GM11168 (cell line): ENCODE measurements around the gene SDCCAG8.

Experiments used
- in situ Hi-C: fragments of 300-500 bp; cut with MboI; formaldehyde crosslinking; loops from one replicate; pipeline ENCODE4 v1.12.0; 2022; ENCODE audit warnings: low sequenced_read_pairs; ENCODE audit not compliant: unreplicated experiment

Gene SDCCAG8

DNA sequence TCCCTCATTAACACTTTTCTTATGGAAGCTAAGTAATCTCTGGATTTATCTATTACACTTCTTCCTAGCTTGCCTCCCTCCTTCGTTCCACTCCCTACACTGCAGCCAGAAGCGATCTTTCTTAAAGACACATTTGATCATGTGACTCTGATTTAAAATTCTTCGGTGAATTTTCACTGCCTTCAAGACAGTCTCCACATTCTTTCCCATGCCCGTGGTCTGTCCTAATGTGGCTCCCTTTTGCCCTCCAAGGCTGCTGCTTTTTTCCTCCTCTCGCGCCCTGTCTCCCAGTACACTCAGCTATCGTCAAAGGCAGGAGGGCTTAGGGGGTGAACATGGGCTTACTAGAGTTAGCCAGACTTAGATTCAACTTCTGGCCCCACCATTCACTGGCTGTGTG lies 64.4 kb downstream of the SDCCAG8 start:
- in situ Hi-C loops: loop anchor here (25.0 kb wide), 1 partner anchor 133 kb away; no protein-coding TSS in a partner anchor

DNA sequence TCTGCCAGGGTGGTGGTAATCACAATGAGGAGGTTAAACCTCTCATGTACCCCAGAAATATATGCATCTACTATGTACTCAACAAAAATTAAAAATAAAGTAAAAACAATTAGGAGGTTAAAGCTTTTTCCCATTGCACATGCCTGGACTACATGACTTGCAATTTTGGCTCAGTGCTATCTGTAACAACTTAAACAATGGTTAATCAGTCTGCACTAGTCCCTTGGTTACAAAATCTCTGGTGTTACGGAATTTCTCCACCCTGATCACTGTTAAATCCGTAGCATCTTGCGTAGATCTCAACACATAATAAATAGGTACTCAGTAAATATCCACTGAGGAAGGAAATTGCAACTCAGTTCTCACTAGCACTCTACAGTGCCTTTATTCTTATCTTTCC lies 66.5 kb downstream of the SDCCAG8 start:
- in situ Hi-C loops: loop anchor here (25.0 kb wide), 1 partner anchor 135 kb away; no protein-coding TSS in a partner anchor

DNA sequence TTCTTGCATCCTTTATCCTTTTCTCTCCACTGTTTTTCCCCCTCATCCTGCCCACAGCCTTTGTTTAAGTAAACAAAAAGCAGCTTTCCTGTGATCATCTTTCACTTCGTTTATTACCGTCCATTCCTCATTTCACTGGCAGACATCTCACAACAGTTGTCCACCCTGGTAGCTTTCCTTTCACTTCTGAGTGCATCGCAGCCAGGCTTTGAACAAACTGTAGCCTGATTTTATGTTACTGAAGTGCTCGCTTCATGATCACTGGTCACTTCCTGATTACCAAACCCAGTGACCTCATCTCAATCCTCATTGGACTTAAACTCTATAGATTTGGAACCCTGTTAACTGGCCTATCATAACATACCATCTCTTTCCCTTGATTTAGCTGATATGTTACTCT lies 67.7 kb downstream of the SDCCAG8 start:
- in situ Hi-C loops: loop anchor here (25.0 kb wide), 1 partner anchor 136 kb away; no protein-coding TSS in a partner anchor

DNA sequence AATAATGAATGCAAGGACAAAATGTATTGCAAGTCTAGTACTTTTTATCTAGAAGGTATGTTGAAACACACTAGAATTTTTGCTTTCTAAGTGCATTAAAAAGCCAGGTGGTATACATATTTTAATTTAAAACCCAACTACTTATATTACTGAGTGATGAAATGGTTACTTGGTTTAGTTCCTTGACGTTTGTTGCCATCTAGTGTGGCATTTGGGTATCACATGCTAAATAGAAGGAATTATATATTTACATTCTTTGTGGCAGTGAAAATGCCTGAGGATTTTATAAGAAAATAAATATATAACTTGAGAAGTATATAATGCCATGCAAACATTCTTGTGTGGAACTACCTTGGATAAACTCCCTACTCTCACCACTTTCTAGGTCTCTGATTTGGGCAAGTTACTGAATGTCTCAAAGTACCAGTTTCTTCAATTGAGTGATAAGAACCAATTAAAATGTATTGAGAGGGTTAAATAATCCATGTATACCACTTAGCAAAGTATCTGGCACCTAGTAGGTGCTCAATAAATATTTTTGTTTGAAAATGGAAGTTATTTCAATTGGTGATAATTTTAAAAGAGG lies 69.6 kb downstream of the SDCCAG8 start:
- in situ Hi-C loops: loop anchor here (25.0 kb wide), 1 partner anchor 937 kb away; no protein-coding TSS in a partner anchor

DNA sequence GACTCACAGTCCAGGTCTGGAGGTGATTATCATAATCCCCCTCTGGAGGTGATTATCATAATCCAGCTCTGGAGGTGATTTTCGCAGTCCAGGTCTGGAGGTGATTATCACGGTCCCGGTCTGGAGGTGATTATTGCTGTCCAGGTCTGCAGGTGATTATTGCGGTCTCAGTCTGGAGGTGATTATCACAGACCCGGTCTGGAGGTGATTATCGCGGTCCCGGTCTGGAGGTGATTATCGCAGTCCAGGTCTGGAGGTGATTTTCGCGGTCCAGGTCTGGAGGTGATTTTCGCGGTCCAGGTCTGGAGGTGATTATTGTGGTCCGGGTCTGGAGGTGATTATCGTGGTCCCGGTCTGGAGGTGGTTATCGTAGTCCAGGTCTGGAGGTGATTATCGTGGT lies 76.6 kb downstream of the SDCCAG8 start:
- in situ Hi-C loops: loop anchor here (10.0 to 25.0 kb wide), 2 partner anchors 412 to 930 kb away; no protein-coding TSS in a partner anchor

DNA sequence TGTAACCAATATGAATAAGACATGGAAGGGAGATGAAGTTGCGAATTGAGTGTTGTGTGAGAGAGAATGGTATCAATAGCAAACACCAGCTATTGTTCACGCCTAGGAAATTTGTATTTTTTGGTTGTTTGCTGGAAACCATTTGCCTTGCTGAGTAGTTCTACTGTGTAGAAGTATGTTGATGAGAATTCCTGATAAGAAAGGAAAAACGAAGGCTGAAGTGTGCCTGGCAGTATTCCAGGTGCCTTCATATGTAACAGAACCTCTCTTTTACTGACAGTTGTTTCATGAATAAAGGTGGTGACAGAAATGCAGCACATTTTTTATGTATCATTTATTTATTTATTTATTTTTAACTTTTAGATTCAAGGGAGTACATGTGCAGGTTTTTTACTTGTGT lies 79.5 kb downstream of the SDCCAG8 start:
- in situ Hi-C loops: loop anchor here (10.0 to 25.0 kb wide), 2 partner anchors 410 to 927 kb away; no protein-coding TSS in a partner anchor

DNA sequence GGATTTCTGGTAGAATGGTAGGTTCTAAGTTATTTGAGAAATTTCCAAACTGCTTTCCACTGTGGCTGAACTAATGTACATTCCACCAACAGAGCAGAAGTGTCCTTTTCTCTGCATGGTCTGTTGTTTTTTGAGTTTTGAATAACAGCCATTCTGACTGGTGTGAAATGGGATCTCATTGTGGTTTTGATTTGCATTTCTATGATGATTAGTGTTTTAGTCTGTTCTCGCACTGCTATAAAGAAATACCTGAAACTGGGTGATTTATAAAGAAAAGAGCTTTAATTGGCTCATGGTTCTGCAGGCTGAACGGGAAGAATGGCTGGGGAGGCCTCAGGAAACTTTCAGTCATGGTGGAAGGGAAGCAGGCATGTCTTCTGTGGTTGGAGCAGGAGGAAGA lies 80.3 kb downstream of the SDCCAG8 start:
- in situ Hi-C loops: loop anchor here (10.0 to 25.0 kb wide), 2 partner anchors 409 to 926 kb away; no protein-coding TSS in a partner anchor

DNA sequence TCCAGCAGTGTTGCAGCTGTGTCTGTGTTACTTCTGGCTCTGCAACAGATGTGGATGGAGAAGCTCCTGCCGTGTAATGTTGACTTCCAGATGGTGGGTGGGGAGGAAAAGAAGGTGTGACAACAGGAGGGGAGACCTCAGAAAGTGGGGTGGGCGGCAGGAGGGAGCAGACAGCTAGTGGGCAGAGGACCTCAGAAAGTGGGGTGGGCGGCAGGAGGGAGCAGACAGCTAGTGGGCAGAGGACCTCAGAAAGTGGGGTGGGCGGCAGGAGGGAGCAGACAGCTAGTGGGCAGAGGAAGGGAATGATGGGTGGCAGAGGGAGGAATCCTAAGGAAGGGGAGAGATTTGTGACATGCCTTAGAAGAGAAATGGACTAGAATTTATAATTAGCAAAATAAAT lies 83.0 kb downstream of the SDCCAG8 start:
- in situ Hi-C loops: loop anchor here (10.0 to 25.0 kb wide), 2 partner anchors 406 to 923 kb away; no protein-coding TSS in a partner anchor

DNA sequence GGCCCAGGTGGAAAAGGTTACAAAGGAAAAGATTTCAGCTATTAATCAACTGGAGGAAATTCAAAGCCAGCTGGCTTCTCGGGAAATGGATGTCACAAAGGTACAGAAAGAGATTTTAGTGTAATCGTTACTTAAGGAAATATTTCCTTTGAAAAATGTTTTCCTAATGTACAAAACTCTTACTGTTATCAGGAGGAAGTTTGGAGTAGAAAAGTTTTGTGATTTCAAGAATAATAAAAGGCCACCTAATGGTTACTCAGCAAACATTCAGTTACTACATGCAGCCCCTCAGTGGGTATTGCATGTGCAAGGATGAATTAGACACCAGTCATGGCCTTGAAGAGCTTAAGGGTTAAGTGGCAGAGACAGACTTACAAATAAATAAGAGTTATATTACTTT lies 85.2 kb downstream of the SDCCAG8 start:
- in situ Hi-C loops: loop anchor here (25.0 kb wide), 1 partner anchor 921 kb away; no protein-coding TSS in a partner anchor

DNA sequence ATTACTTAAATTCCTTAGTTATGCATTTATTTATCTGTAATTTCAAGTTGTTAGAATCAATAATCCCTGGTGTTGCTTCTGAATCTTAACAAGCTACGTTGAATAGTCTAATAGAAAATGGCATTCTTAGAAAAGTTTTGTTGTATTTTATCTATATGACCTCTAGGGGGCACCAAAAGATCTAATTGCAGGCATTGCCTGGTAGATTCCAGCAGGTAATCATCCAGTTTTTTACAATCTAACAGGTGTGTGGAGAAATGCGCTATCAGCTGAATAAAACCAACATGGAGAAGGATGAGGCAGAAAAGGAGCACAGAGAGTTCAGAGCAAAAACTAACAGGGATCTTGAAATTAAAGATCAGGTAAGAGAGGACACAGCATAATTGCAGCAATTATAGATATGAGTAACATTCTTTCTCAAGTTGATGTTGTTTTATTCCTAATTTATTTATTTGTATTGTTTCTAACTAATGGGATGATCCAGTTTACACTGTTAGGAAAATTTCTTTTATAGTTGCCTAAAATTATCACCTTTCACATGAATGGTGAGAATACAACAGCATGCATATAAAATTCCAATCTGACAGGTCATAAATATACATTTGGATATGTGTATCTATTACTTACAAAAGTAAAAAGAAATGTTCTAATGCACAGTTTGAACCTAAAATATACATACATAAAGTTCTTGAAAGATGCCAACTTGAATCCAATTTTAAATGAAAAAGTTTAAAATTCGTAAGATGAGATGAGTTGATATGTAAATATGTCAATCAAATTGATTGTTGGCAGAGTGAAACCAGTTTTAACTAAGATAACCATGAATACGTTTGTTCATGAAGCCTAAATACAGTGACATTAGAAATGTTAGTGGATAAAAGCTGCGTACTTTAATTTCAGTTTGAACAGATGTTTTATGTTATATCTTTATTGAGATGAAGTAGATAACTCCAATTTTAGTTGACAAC lies 88.4 kb downstream of the SDCCAG8 start:
- in situ Hi-C loops: loop anchor here (25.0 kb wide), 1 partner anchor 918 kb away; no protein-coding TSS in a partner anchor

DNA sequence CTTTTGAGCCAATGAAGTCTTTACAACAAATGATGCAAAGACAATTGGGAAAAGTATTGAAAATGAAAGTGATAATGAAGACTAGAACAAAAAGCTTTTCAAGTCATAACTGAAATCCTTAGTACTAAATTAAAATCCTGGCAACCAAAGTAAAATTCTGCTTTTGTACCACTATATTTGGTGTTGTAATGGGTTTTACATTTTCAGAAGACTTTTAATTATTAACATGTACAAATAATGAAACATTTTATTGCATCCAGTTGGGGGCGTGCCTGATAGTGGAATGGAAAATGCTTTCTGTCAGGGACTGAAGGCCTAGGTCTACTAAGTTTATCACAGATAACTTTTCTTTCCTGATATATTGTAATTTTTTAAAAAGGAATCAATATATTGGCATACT lies 89.4 kb downstream of the SDCCAG8 start:
- in situ Hi-C loops: loop anchor here (25.0 kb wide), 1 partner anchor 917 kb away; no protein-coding TSS in a partner anchor

DNA sequence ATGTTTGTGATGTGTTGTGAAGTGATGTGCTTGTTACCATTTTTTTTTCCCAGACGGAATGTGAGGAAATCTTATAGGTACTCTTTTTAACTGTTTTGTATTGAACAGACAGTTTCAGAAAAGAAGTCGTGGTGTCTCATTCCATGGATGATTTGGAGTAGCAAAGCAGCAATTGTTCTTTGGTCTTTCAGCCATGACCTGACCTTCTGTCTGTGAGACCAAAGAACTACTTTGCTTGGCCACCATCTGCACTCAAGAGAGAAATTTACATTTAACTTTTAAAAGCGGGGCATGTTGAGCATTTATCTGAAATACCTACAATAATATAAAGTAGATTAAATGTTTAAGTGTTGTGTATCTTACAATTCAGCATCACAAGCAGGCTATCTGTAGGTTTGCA lies 90.2 kb downstream of the SDCCAG8 start:
- in situ Hi-C loops: loop anchor here (25.0 kb wide), 1 partner anchor 916 kb away; no protein-coding TSS in a partner anchor

DNA sequence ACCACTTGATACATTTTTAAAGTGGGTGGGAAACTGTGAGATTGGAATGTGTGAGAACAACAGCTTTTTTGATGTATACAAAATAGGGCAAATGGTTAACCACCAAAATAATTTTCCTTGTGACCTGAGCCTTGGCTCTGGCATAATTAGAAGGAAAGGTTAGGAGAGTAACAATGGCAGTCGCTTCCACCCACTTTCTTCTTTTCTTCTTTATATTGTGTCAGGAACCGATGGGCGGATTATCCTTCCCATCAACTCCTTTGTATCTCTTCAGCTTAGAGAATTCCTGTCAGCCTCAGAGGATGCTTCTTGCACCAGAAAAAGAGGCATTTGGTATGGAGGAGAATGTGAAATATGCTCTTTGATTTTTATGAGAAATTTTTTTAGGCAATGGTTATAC lies 90.6 kb downstream of the SDCCAG8 start:
- in situ Hi-C loops: loop anchor here (25.0 kb wide), 1 partner anchor 916 kb away; no protein-coding TSS in a partner anchor

DNA sequence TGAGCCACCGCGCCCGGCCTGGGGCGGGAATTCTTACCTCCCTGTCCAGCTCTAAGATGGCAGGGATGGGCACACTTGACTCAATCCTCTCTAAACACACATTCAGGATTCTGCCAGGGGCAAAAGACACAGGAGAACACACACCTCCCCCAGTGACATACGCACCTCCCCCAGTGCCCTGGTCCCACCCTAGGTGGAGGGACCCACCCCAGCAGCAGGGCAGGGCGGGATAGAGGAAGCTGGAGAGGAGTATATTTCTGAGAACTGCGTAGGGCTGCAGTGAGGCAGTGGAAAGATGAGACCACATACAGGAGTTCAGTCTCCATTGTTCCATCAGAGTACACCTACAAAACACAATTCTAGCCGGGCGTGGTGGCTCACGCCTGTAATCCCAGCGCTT lies 92.5 kb downstream of the SDCCAG8 start:
- in situ Hi-C loops: loop anchor here (25.0 kb wide), 1 partner anchor 914 kb away; no protein-coding TSS in a partner anchor

DNA sequence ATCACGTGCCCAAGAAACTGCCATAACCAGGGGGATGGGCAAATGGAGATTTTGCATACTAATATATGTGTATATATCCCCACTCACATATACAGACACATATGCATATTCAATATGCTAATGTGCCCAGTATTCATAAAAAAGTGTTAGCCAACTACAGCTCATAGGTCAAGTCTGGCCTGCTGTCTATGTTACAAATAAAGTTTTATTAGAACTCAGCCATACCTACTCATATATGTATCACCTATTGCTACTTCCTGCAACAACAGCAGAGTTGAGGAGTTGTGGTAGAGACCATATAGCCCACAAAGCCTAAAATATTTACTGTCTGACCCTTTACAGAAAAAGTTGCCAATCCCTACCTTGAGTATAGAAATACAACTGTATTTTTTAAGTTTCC lies 93.3 kb downstream of the SDCCAG8 start:
- in situ Hi-C loops: loop anchor here (25.0 kb wide), 1 partner anchor 913 kb away; no protein-coding TSS in a partner anchor

DNA sequence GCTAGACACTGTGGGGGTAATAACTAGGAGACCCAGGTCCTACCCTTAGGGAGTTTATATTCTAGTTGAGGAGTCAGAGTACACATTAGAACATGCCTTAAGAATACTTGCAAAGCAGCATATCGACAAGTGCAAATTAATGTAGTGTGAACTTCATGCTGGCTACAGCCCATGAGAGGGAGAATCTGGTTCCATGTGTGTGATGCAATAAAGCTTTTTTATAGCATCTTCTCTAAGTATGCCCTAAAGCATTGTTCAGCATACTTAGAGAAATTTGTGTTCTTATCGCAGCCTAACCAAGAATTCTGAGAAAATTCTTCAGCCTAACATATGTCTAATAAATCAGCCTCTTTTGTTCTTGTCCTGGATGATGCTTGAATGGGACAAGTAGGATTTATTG lies 95.5 kb downstream of the SDCCAG8 start:
- in situ Hi-C loops: no loop called here

DNA sequence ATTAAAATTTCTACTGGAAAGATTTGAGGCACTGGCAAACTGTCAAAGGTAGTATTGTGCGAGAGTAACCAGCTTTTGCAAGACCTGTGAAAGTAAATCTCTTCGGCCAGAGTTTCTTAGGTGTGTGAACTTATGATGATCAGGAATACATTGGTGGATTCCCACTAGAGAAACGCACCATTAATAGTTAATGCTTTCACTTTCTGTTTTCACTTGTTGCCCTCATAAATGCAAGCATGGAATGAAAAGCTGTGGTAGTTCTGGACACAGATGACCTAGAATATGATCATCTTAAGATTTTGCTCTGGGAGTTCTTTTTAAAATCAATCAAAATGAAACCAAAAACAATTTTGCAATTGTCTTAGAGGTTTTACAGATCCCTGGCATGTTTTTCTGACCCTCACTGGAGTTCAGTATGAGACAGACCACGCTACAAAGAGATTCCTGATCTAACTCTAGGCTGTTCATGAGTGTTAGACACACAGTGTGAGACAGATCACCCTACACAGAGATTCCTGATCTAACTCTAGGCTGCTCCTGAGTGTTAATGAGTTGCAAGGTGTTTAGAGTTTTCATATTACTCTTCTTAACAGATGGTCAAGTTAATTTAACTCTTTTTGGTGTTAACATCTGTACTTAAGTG lies 98.8 kb downstream of the SDCCAG8 start:
- in situ Hi-C loops: no loop called here

DNA sequence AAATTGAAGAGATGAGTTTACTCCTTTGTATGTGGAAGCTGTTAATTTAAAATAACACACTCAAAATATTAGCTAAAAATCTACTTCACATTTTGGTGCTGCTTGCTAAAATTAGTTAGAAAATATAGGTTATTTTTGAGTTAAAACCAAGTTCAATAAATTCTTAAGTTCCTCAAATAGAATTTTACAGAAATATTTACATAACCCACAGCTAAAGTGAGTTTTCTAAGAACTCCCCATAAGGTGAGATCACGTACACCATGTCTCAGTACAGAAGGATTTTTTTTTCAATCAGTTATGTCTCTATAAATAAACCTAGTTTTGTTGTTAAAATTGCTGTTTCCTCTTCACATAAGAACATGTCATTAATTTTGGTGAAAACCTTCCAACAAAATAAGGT lies 108.0 kb downstream of the SDCCAG8 start:
- in situ Hi-C loops: no loop called here

DNA sequence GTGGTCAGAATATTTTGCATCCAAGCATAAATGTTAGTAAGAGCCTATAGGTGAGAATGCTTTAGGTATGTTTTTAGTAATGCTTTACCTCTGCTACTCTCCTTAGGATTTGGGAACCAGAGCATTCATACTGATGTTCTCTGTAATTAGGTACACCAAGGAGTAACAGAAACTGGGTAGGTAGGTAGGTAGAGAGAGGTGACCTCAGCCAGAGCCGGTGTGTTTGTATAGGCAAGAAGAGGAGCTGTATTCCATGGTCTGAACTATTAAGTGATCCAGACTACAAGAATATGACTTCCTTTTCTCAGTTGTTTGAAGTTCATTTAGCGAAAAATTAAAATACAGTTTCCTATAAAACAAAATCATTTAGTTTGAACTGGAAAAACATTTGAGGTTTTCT lies 108.5 kb downstream of the SDCCAG8 start:
- in situ Hi-C loops: no loop called here

DNA sequence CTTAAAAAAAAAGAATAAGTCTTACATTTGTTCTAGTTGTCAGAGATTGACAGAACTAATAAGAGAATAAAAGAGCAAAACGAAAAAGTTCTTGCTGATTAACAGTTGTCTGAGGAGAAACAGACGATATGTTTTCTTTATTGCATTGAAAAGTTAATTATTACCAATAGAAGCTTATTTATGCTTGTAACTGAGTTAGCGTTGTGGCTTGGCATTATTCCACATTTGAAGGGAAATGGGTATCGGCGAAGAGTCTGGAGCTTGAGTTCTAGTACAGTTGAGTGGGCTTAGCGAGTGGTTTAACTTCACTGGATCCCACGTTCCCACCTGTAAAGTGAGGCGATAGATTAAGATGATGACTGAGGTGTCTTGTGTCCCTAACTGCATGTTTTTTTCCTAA lies 109.0 kb downstream of the SDCCAG8 start:
- in situ Hi-C loops: no loop called here
